Endothelial cell of umbilical vein (primary cell): ENCODE measurements around the gene RAB1A. TPM values are rescaled to one million over a fixed set of nuclear protein-coding genes. Genes with fewer than 3 reads are reported as not detected.
A peak's percentile ranks its signal among the peaks of the same experiment; 100 is the strongest.

Experiments
- BruUV-seq: library from RNA; stranded (reverse); fragments of 400-500 nt; replicated peaks from 2 replicates; lab custom pipeline; 2021; lab: Mats Ljungman, UMichigan
- CTCF ChIA-PET: fragments of 300-600, 350-600 bp; sonication (Branson Sonifier 250); formaldehyde crosslinking; loops from one replicate; lab custom pipeline; 2021; ENCODE audit warnings: antibody characterized with exemption, inconsistent platforms; lab: Charles Lee
- POLR2A ChIA-PET: fragments of 300-600, 350-600 bp; sonication (Branson Sonifier 250); formaldehyde crosslinking; loops from one replicate; lab custom pipeline; 2021; ENCODE audit warnings: antibody characterized with exemption, inconsistent platforms; lab: Charles Lee
- DNase-seq: peaks from one replicate; pipeline ENCODE4 v3.0.0-alpha.2; 2011; ENCODE audit warnings: low read depth, low spot score
- FAIRE-seq: peaks from 2 replicates; lab custom pipeline; 2011; peaks lifted over from hg19 to GRCh38; lab: Jason Lieb, UNC
- H2AFZ ChIP-seq: 2 replicates; pipeline ENCODE4 v1.6.0; 2012; ENCODE audit warnings: low read depth, low read length, control low read depth, inconsistent platforms
- H3K27ac ChIP-seq: 2 replicates; pipeline ENCODE4 v1.5.1; 2011; ENCODE audit warnings: low read depth, mild to moderate bottlenecking, control low read depth, low read length, moderate library complexity; ENCODE audit not compliant: insufficient read depth
- H3K27me3 ChIP-seq, 2 experiments: 2 replicates each; pipeline versions ENCODE4 v1.6.0 to v1.6.1; 2011; ENCODE audit warnings: low read length in 2 of 2, mixed read lengths in 1 of 2; ENCODE audit not compliant: control insufficient read depth in 2 of 2, insufficient read depth in 2 of 2
- H3K36me3 ChIP-seq, 2 experiments: 2 replicates in 1 of 2; 3 replicates in 1 of 2; pipeline ENCODE4 v1.5.1; 2011; ENCODE audit warnings: low read length in 2 of 2, mild to moderate bottlenecking in 1 of 2, moderate library complexity in 1 of 2; ENCODE audit not compliant: control insufficient read depth in 2 of 2, insufficient read depth in 2 of 2; ENCODE audit errors: extremely low read depth in 1 of 2
- H3K4me1 ChIP-seq: 3 replicates; pipeline ENCODE4 v1.5.1; 2011; ENCODE audit warnings: mild to moderate bottlenecking, low read length; ENCODE audit not compliant: control insufficient read depth, insufficient read depth; ENCODE audit errors: extremely low read depth
- H3K4me2 ChIP-seq: 2 replicates; pipeline ENCODE4 v1.6.1; 2011; ENCODE audit warnings: low read length, control low read depth, mixed read lengths; ENCODE audit not compliant: insufficient read depth
- H3K4me3 ChIP-seq, 3 experiments: fragments of 200-600 bp in 1 of 3; sonication (generic), shearing (Covaris generic) in 1 of 3; replicated peaks in 1 of 3; 2 replicates each; pipeline ENCODE4 v1.5.1; 2011 to 2016; ENCODE audit warnings: control low read depth in 3 of 3, low read length in 3 of 3, mild to moderate bottlenecking in 2 of 3, inconsistent platforms in 1 of 3, low read depth in 1 of 3, moderate library complexity in 1 of 3; ENCODE audit not compliant: insufficient read depth in 1 of 3
- H3K79me2 ChIP-seq: 2 replicates; pipeline ENCODE4 v1.6.0; 2012; ENCODE audit warnings: low read length, inconsistent platforms; ENCODE audit not compliant: control insufficient read depth, insufficient read depth
- H3K9ac ChIP-seq: replicated peaks from 2 replicates; pipeline ENCODE3; 2011; ENCODE audit warnings: low read length, control low read depth; ENCODE audit not compliant: insufficient read depth; ENCODE audit errors: extremely low read depth
- H3K9me1 ChIP-seq: replicated peaks from 3 replicates; pipeline ENCODE4 v1.6.0; 2011; ENCODE audit warnings: mild to moderate bottlenecking, low read length; ENCODE audit not compliant: control insufficient read depth, insufficient read depth; ENCODE audit errors: extremely low read depth
- H3K9me3 ChIP-seq: replicated peaks from 2 replicates; pipeline ENCODE4 v1.5.1; 2012; ENCODE audit warnings: low read length, inconsistent platforms; ENCODE audit not compliant: control insufficient read depth, insufficient read depth
- H4K20me1 ChIP-seq: replicated peaks from 2 replicates; pipeline ENCODE3; 2011; ENCODE audit warnings: mild to moderate bottlenecking, low read length; ENCODE audit not compliant: control insufficient read depth, insufficient read depth; ENCODE audit errors: extremely low read depth
- EZH2 ChIP-seq: IDR thresholded peaks from 2 replicates; pipeline ENCODE4 v1.6.1; 2012; ENCODE audit warnings: borderline replicate concordance, low read depth, mild to moderate bottlenecking, moderate library complexity, low read length, inconsistent platforms; ENCODE audit not compliant: severe bottlenecking
- GATA2 ChIP-seq: IDR thresholded peaks from 2 replicates; pipeline ENCODE4 v1.7.0; 2011; ENCODE audit warnings: low read depth, mild to moderate bottlenecking, moderate library complexity, mixed read lengths, low read length; ENCODE audit not compliant: insufficient read length, insufficient read depth
- MYC ChIP-seq: IDR thresholded peaks from one replicate; pipeline ENCODE4 v1.6.1; 2011; ENCODE audit warnings: mild to moderate bottlenecking, low read depth, low read length
- POLR2A ChIP-seq: IDR thresholded peaks from 2 replicates; pipeline ENCODE4 v1.6.1; 2012; ENCODE audit warnings: low read depth, mild to moderate bottlenecking, control low read depth, low read length
- POLR2AphosphoS5 ChIP-seq: IDR thresholded peaks from 2 replicates; pipeline ENCODE4 v1.6.1; 2012; ENCODE audit warnings: low read depth, mild to moderate bottlenecking, control low read depth, low read length, moderate library complexity; ENCODE audit not compliant: insufficient read depth
- dilution Hi-C: fragments of 300-500 bp; cut with MboI; formaldehyde crosslinking; loops from one replicate; pipeline ENCODE4 v1.15.0; 2019; ENCODE audit warnings: low sequenced_read_pairs; ENCODE audit not compliant: extremely low pct_ligation_motif_present
- intact Hi-C: fragments of 100-400 bp; cut with micrococcal nuclease; formaldehyde crosslinking; loops from one replicate; pipeline ENCODE4 v1.10.0; 2022
- polyA plus RNA-seq, 4 experiments: library from polyadenylated mRNA; depleted of rRNA in 3 of 4; stranded (reverse) in 3 of 4; unstranded in 1 of 4; fragments of >200 nt; gene quantifications; 2 replicates each; pipeline versions ENCODE4 v1.2.1 to v1.2.3, GENCODE V29; 2011 to 2012; ENCODE audit warnings: missing spikeins in 1 of 4
- total RNA-seq: library from RNA; stranded (reverse); gene quantifications from 2 replicates; pipeline ENCODE4 v1.2.3, GENCODE V29; 2021
- TF ChIP-seq, protein P1 (sequence below), 2 donors: IDR thresholded peaks; 1 replicate in 1 of 2; 2 replicates in 1 of 2; pipeline ENCODE4 v1.5.1; 2011; ENCODE audit warnings: low read length in 2 of 2, mild to moderate bottlenecking in 2 of 2, moderate library complexity in 2 of 2, control low read depth in 1 of 2, inconsistent platforms in 1 of 2, low read depth in 1 of 2; ENCODE audit not compliant: insufficient read depth in 1 of 2; ENCODE audit errors: extremely low read depth in 1 of 2

Gene RAB1A
- total and polyA plus RNA-seq, 2 donors (not counting 3 experiments of a cell fraction or from before 2014, with no cell fraction given) = 121 to 176 TPM

DNA sequence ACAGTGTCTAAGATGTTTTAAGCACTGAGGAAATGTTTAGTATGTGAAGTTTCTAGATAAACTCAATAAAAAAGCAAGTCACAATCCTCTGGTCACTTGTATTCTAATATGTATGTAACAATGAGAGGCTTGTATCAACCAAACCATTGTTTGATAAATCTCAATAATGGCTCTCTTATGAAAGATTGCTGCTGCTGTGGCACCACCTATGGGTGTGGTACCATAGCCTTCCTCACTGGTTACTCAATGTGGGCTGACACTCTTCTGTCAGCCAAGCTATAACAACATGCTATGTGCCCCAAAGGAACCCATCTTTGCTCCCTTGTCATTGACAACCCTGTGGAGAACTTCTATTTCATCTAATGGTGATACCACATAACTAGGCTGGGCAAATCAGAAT is 12.6 kb upstream of the RAB1A start:
- Histone ChIP-seq H3K79me2 (no peaks in the 10 kb centered on the region), H3K4me2 (no peak overlapping the region), H3K4me3 (no peak overlapping the region), H3K36me3 (no peaks in the 10 kb centered on the region), H3K9me1 (no peaks in the 10 kb centered on the region), H4K20me1 (no peaks in the 10 kb centered on the region), H2AFZ (no peak overlapping the region), H3K27ac (no peak overlapping the region), H3K4me1 (no peaks in the 10 kb centered on the region), H3K9me3 (no peaks in the 10 kb centered on the region), H3K9ac (no peak overlapping the region), H3K27me3 (peaks cover 2 to 9% of the 10 kb centered on the region in 2 experiments)
- POLR2A ChIA-PET = no interaction called here
- TF ChIP-seq GATA2 (no peak), POLR2A (no peak), EZH2 (no peak), MYC (no peak), POLR2AphosphoS5 (no peak)
- TF ChIP-seq, protein P1, sequence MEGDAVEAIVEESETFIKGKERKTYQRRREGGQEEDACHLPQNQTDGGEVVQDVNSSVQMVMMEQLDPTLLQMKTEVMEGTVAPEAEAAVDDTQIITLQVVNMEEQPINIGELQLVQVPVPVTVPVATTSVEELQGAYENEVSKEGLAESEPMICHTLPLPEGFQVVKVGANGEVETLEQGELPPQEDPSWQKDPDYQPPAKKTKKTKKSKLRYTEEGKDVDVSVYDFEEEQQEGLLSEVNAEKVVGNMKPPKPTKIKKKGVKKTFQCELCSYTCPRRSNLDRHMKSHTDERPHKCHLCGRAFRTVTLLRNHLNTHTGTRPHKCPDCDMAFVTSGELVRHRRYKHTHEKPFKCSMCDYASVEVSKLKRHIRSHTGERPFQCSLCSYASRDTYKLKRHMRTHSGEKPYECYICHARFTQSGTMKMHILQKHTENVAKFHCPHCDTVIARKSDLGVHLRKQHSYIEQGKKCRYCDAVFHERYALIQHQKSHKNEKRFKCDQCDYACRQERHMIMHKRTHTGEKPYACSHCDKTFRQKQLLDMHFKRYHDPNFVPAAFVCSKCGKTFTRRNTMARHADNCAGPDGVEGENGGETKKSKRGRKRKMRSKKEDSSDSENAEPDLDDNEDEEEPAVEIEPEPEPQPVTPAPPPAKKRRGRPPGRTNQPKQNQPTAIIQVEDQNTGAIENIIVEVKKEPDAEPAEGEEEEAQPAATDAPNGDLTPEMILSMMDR (IDR thresholded peaks at IDR 0.05; ENCODE audit: extremely low read depth in 1 of 2, insufficient read depth in 1 of 2, low read depth in 1 of 2, low read length in 2 of 2) = peak in 1 of 2 donors; percentile 4
- CTCF ChIA-PET = interaction anchor here (1.2 to 2.1 kb wide), 4 partner anchors 8 to 225 kb away, joined by 3 to 8 read pairs (median 5); no protein-coding TSS in a partner anchor
- no TSS peak for BruUV-seq
- no peak for DNase-seq
- intact Hi-C loops (no loop called here), dilution Hi-C loops (no loop called here)
- FAIRE-seq = no peak
